B cell (primary cell): ENCODE measurements around the gene SHH. TPM values are rescaled to one million over a fixed set of nuclear protein-coding genes. Genes with fewer than 3 reads are reported as not detected.

Source experiments
- ATAC-seq: fragments of 200-7000 bp; cut with Tn5 transposase; one replicate; pipeline ENCODE4 v1.10.0; 2021; ENCODE audit warnings: low read depth, mild to moderate bottlenecking, moderate number of reproducible peaks, moderate library complexity
- CTCF ChIA-PET: fragments of 350-600 bp; sonication (Branson Sonifier 250); formaldehyde crosslinking; loops from one replicate; lab custom pipeline; 2021; ENCODE audit warnings: antibody characterized with exemption, inconsistent platforms; lab: Charles Lee
- POLR2A ChIA-PET: fragments of 350-600 bp; sonication (Branson Sonifier 250); formaldehyde crosslinking; loops from one replicate; lab custom pipeline; 2021; ENCODE audit warnings: antibody characterized with exemption; lab: Charles Lee
- DNase-seq: peaks from one replicate; pipeline ENCODE4 v3.0.0; 2013
- H2AFZ ChIP-seq: 2 replicates; pipeline ENCODE4 v1.6.1; 2012; ENCODE audit warnings: mild to moderate bottlenecking, low read depth, low read length; ENCODE audit not compliant: insufficient read depth, poor library complexity, severe bottlenecking
- H3K27ac ChIP-seq, 2 donors: 1 replicate in 1 of 2; 2 replicates in 1 of 2; pipeline ENCODE4 v1.5.1; 2012 to 2013; ENCODE audit warnings: low read length in 2 of 2, mild to moderate bottlenecking in 2 of 2, moderate library complexity in 1 of 2
- H3K27me3 ChIP-seq, 4 experiments: fragments of 200-600 bp in 1 of 4; sonication (generic) in 1 of 4; replicated peaks in 1 of 4; 1 replicate in 2 of 4; 2 replicates in 2 of 4; pipeline versions ENCODE4 v1.6.1 to v1.7.0; 2013 to 2016; ENCODE audit warnings: low read length in 3 of 4, mild to moderate bottlenecking in 2 of 4, mixed read lengths in 1 of 4, moderate library complexity in 1 of 4; ENCODE audit not compliant: insufficient read depth in 4 of 4, control insufficient read depth in 3 of 4; ENCODE audit errors: control extremely low read depth in 1 of 4
- H3K36me3 ChIP-seq, 2 experiments: replicated peaks in 1 of 2; 1 replicate in 1 of 2; 2 replicates in 1 of 2; pipeline versions ENCODE4 v1.6.1 to v1.7.1; 2013; ENCODE audit warnings: low read length in 1 of 2; ENCODE audit not compliant: insufficient read depth in 2 of 2, control insufficient read depth in 1 of 2; ENCODE audit errors: control extremely low read depth in 1 of 2, extremely low read depth in 1 of 2
- H3K4me1 ChIP-seq, 2 donors: fragments of 200-600 bp in 1 of 2; sonication (generic) in 1 of 2; 1 replicate in 1 of 2; 2 replicates in 1 of 2; pipeline versions ENCODE4 v1.5.1 to v1.6.1; 2013 to 2017; ENCODE audit warnings: low read length in 2 of 2; ENCODE audit not compliant: control insufficient read depth in 2 of 2, insufficient read depth in 2 of 2
- H3K4me2 ChIP-seq: replicated peaks from 2 replicates; pipeline ENCODE3; 2012; ENCODE audit warnings: mild to moderate bottlenecking, low read depth, low read length; ENCODE audit not compliant: poor library complexity, severe bottlenecking
- H3K4me3 ChIP-seq, 5 experiments: fragments of 200-600 bp in 1 of 5; sonication (generic) in 1 of 5; 1 replicate in 3 of 5; 2 replicates in 2 of 5; pipeline versions ENCODE4 v1.5.1 to v1.7.0; 2011 to 2016; ENCODE audit warnings: low read length in 4 of 5, mild to moderate bottlenecking in 4 of 5, low read depth in 2 of 5, control low read depth in 1 of 5, moderate library complexity in 1 of 5; ENCODE audit not compliant: insufficient read depth in 1 of 5; ENCODE audit errors: control extremely low read depth in 1 of 5, extremely low read depth in 1 of 5
- H3K79me2 ChIP-seq: fragments of 200-600 bp; sonication (generic); one replicate; pipeline ENCODE4 v1.6.0; 2016; ENCODE audit warnings: low read length; ENCODE audit not compliant: control insufficient read depth, insufficient read depth
- H3K9ac ChIP-seq: fragments of 200-600 bp; sonication (generic); 2 replicates; pipeline ENCODE4 v1.6.1; 2017; ENCODE audit warnings: mild to moderate bottlenecking, low read length, moderate library complexity
- H3K9me3 ChIP-seq, 3 donors: one replicate each; pipeline versions ENCODE4 v1.6.1 to v1.7.1; 2013; ENCODE audit warnings: low read length in 2 of 3; ENCODE audit not compliant: control insufficient read depth in 2 of 3, insufficient read depth in 1 of 3; ENCODE audit errors: control extremely low read depth in 1 of 3
- H4K20me1 ChIP-seq: 2 replicates; pipeline ENCODE4 v1.6.0; 2012; ENCODE audit warnings: mild to moderate bottlenecking, low read length; ENCODE audit not compliant: insufficient read depth, control insufficient read depth, poor library complexity, severe bottlenecking
- H3K27ac Mint-ChIP-seq: one replicate; pipeline ENCODE4 v1.8.0; 2021; ENCODE audit warnings: mixed read lengths
- H3K27me3 Mint-ChIP-seq: one replicate; pipeline ENCODE4 v1.8.0; 2021; ENCODE audit warnings: mixed read lengths
- H3K4me1 Mint-ChIP-seq: one replicate; pipeline ENCODE4 v1.8.0; 2021; ENCODE audit warnings: mixed read lengths
- H3K4me3 Mint-ChIP-seq: one replicate; pipeline ENCODE4 v1.8.0; 2021; ENCODE audit warnings: mixed read lengths
- H3K9me3 Mint-ChIP-seq: one replicate; pipeline ENCODE4 v1.8.0; 2022; ENCODE audit warnings: mixed read lengths; ENCODE audit not compliant: insufficient read depth
- EZH2 ChIP-seq: IDR thresholded peaks from 2 replicates; pipeline ENCODE4 v1.6.1; 2012; ENCODE audit warnings: borderline replicate concordance, low read depth, mild to moderate bottlenecking, moderate library complexity, low read length; ENCODE audit not compliant: insufficient read depth, poor library complexity, severe bottlenecking
- WGBS: methylation state at CpG from one replicate; pipeline ENCODE4 v1.1.5; 2013; ENCODE audit warnings: missing lambda C conversion rate; ENCODE audit not compliant: insufficient coverage; 5-methylcytosine and 5-hydroxymethylcytosine counted together
- intact Hi-C: fragments of 100-400 bp; cut with micrococcal nuclease; formaldehyde crosslinking; loops from one replicate; pipeline ENCODE4 v1.10.0; 2022
- polyA plus RNA-seq: library from polyadenylated mRNA; depleted of rRNA; stranded (reverse); fragments of >200 nt; gene quantifications from 2 replicates; pipeline ENCODE4 v1.2.3, GENCODE V29; 2012
- total RNA-seq, 2 donors: library from RNA; stranded (reverse); fragments of 120-200 nt in 1 of 2; gene quantifications; 1 replicate in 1 of 2; 2 replicates in 1 of 2; pipeline versions ENCODE4 v1.2.3 to v1.2.4, GENCODE V29; 2013 to 2022
- TF ChIP-seq, protein P1 (sequence below): fragments of 200-600 bp; IDR thresholded peaks from one replicate; pipeline ENCODE4 v1.8.0; 2022; ENCODE audit warnings: antibody characterized with exemption, mild to moderate bottlenecking

Gene SHH
- total and polyA plus RNA-seq, 2 donors (not counting 1 experiment from before 2014, with no cell fraction given): not detected

DNA sequence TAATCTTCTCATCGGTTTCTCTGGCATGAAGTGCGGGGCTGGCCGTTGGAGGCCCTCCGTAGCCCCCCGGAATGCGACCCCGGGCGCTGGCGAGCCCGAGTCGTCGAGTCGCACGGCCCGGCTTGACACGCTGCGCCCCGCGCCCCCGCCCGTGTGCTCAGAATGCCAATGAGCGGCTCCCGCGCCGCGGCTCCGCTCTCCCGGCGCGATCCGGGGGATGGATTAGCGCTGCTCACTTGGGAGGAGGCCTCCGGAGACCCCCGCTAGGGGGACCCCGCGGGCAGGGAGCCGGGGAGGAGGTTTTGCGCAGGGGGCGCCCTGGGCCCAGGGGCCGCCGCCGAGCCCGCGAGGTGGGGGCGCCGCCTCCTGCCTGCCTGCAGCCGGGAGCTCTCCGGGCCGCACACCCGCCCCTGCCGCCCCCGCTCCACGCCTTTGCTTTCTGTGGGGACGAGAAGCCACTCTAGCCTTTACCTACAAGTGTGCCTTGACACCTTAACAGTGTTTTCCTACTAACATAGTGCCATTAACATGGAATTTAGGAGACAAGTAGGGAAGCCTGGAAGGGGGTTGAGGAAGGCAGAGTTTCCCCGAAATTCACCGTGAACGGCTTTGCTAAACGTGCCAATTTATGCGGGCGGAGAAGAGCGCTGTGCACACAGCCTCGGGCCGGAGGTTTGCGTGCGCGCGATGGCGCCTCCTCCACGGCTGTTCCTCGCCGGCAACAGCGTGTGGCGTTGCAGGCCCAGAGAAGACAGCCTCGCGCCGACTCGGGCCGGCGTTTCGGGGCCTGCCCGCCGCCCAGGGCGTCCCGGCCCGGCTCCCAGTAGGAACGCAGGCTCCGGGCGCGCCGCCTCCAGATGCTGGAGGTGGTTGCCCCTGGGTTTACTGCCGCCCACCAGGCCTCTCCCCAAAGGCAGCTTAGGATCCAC is 7.1 kb downstream of the SHH start:
- peaks cover 0 to 16% (median 0%) of the 10 kb centered on the region in 3 donors for H3K9me3 ChIP-seq
- Mint-ChIP-seq H3K27me3 (peaks cover 52% of the 10 kb centered on the region), H3K9me3 (no peaks in the 10 kb centered on the region), H3K4me1 (peaks cover 30% of the 10 kb centered on the region), H3K4me3 (peak overlapping the region; percentile 87), H3K27ac (peak overlapping the region; percentile 26)
- H3K9ac ChIP-seq: peak overlapping the region; percentile 58
- TF ChIP-seq, protein P1, sequence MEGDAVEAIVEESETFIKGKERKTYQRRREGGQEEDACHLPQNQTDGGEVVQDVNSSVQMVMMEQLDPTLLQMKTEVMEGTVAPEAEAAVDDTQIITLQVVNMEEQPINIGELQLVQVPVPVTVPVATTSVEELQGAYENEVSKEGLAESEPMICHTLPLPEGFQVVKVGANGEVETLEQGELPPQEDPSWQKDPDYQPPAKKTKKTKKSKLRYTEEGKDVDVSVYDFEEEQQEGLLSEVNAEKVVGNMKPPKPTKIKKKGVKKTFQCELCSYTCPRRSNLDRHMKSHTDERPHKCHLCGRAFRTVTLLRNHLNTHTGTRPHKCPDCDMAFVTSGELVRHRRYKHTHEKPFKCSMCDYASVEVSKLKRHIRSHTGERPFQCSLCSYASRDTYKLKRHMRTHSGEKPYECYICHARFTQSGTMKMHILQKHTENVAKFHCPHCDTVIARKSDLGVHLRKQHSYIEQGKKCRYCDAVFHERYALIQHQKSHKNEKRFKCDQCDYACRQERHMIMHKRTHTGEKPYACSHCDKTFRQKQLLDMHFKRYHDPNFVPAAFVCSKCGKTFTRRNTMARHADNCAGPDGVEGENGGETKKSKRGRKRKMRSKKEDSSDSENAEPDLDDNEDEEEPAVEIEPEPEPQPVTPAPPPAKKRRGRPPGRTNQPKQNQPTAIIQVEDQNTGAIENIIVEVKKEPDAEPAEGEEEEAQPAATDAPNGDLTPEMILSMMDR: peak; percentile 67
- TF ChIP-seq EZH2: peak; percentile 52
- CTCF ChIA-PET: no interaction called here
- peak overlapping the region; percentile 66 for H2AFZ ChIP-seq
- H3K4me2 ChIP-seq: peak overlapping the region; percentile 95
- H3K27ac ChIP-seq: no peak overlapping the region
- POLR2A ChIA-PET: no interaction called here
- peaks cover 0 to 74% (median 30%) of the 10 kb centered on the region in 4 experiments for H3K27me3 ChIP-seq
- ATAC-seq (peak; percentile 73), DNase-seq (peak; percentile 71)
- 2% methylated on average over 90 of the region's 91 CpGs for WGBS
- H4K20me1 ChIP-seq: no peaks in the 10 kb centered on the region
- no peaks in the 10 kb centered on the region for H3K79me2 ChIP-seq
- H3K36me3 ChIP-seq: no peaks in the 10 kb centered on the region
- peaks cover 38 to 57% of the 10 kb centered on the region in 2 donors for H3K4me1 ChIP-seq
- H3K4me3 ChIP-seq: peak overlapping the region in 4 of 5 experiments; percentile 35 to 59 (median 44)
- intact Hi-C loops: no loop called here

DNA sequence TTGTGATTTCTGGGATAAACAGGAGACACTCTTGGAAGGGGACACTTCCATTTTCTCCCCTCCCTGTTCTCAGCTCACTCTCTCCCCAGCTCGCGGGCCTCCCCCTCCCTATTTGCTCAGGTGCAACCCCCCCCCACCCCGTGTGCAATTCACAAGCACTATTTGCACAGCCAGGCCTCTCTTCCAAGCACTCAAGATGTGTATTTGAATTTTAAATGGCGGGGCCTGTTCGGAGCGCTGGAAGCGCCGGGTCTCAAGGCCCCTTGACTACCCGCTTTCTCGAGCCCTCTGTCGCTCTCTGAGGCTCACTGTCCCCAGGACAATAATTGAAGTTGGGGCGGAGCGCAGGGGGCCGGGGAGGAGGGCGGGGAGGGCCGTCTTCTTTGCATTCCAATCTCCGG is 7.8 kb downstream of the SHH start:
- DNase-seq (no peak), ATAC-seq (no peak)
- peak overlapping the region; percentile 95 for H3K4me2 ChIP-seq
- peaks cover 57% of the 10 kb centered on the region for H3K27me3 Mint-ChIP-seq
- intact Hi-C loops: no loop called here
- H3K4me1 Mint-ChIP-seq: peaks cover 29% of the 10 kb centered on the region
- peaks cover 0 to 15% (median 0%) of the 10 kb centered on the region in 3 donors for H3K9me3 ChIP-seq
- H4K20me1 ChIP-seq: no peaks in the 10 kb centered on the region
- 9% methylated on average over 14 of the region's 17 CpGs for WGBS
- peak overlapping the region; percentile 66 for H2AFZ ChIP-seq
- CTCF ChIA-PET: no interaction called here
- H3K79me2 ChIP-seq: no peaks in the 10 kb centered on the region
- H3K9me3 Mint-ChIP-seq: no peaks in the 10 kb centered on the region
- H3K27me3 ChIP-seq: peaks cover 0 to 77% (median 30%) of the 10 kb centered on the region in 4 experiments
- H3K4me1 ChIP-seq: peaks cover 35 to 53% of the 10 kb centered on the region in 2 donors
- no peak overlapping the region for H3K27ac Mint-ChIP-seq
- peak overlapping the region; percentile 58 for H3K9ac ChIP-seq
- POLR2A ChIA-PET: no interaction called here
- peak overlapping the region; percentile 67 for H3K4me3 Mint-ChIP-seq
- TF ChIP-seq EZH2: no peak
- TF ChIP-seq, protein P1: no peak
- peak overlapping the region in 3 of 5 experiments; percentile 51 to 59 (median 55) for H3K4me3 ChIP-seq
- no peaks in the 10 kb centered on the region for H3K36me3 ChIP-seq
- no peak overlapping the region for H3K27ac ChIP-seq
